Sigmoid colon (tissue), 7 donors: Measurements from ENCODE around the gene OR4M2. TPM values are rescaled to one million over a fixed set of nuclear protein-coding genes. Genes with fewer than 3 reads are reported as not detected.
"Not testable (repeated sequence)": the region's sequence is repeated elsewhere in the genome, so short reads cannot be mapped to it uniquely, and the experiment has no call there.

Experiments
- DNase-seq: peaks from one replicate; pipeline ENCODE4 v3.0.0-alpha.2; 2019
- H3K27ac ChIP-seq, 4 donors: fragments of 200-600 bp; sonication (generic); one replicate each; pipeline ENCODE4 v1.5.1; 2016 to 2019; ENCODE audit warnings: mild to moderate bottlenecking in 1 of 4
- H3K27me3 ChIP-seq, 3 donors: fragments of 200-600 bp; sonication (generic); one replicate each; pipeline ENCODE4 v1.5.1; 2019; ENCODE audit warnings: mild to moderate bottlenecking in 1 of 3
- H3K36me3 ChIP-seq, 4 donors: fragments of 200-600 bp; sonication (generic); one replicate each; pipeline ENCODE4 v1.5.1; 2016 to 2019
- H3K4me1 ChIP-seq, 4 donors: fragments of 200-600 bp; sonication (generic); one replicate each; pipeline ENCODE4 v1.5.1; 2017 to 2019
- H3K4me3 ChIP-seq, 4 donors: fragments of 200-600 bp; sonication (generic); one replicate each; pipeline ENCODE4 v1.5.1; 2017 to 2019; ENCODE audit warnings: mild to moderate bottlenecking in 2 of 4, moderate library complexity in 1 of 4
- H3K9me3 ChIP-seq, 4 donors: fragments of 200-600 bp in 3 of 4; sonication (generic) in 3 of 4; one replicate each; pipeline versions ENCODE4 v1.5.1 to v1.6.1; 2013 to 2019
- WGBS, 2 donors: extraction: QIAGEN DNeasy Blood & Tissue Kit; methylation state at CpG; one replicate each; pipeline ENCODE4 v1.1.7; 2013; 5-methylcytosine and 5-hydroxymethylcytosine counted together
- intact Hi-C: fragments of 100-400 bp; cut with DNase I; formaldehyde crosslinking; loops from one replicate; pipeline ENCODE4 v1.15.1; 2023
- polyA plus RNA-seq, 3 donors: library from polyadenylated mRNA; stranded (reverse); fragments of 200-250 nt; gene quantifications; one replicate each; pipeline ENCODE4 v1.2.3, GENCODE V29; 2013
- total RNA-seq, 4 donors: library from RNA; depleted of rRNA; stranded (reverse); fragments of >200 nt; gene quantifications; one replicate each; pipeline ENCODE4 v1.1.0, GENCODE V29; 2016
- donor health status: healthy with polysubstance abuse.
- donor health status: Bipolar disorder and iron deficiency.
- donor health status: healthy.

Gene OR4M2
- not detected for total RNA-seq
- not detected for polyA plus RNA-seq

GRCh38 chr15:22080227-22080626 lies at the start of gene OR4M2:
Gene OR4M2, plus strand, starts transcription at chr15:22080527. Its CDS starts 98 bp downstream, at chr15:22080625.
- DNase-seq, H3K27ac ChIP-seq, H3K4me1 ChIP-seq, H3K4me3 ChIP-seq, H3K36me3 ChIP-seq, intact Hi-C loops, H3K27me3 ChIP-seq, H3K9me3 ChIP-seq: not testable (repeated sequence)
- no CpG with 5 or more reads among the region's 2 CpGs for WGBS, 2 donors

- DNase-seq, H3K27me3 ChIP-seq, intact Hi-C loops, H3K36me3 ChIP-seq, H3K4me3 ChIP-seq, H3K27ac ChIP-seq, H3K4me1 ChIP-seq, H3K9me3 ChIP-seq: not testable (repeated sequence)
Observed at GRCh38 chr15:22069267-22069666, 11.1 kb upstream of the OR4M2 start.

- H3K36me3 ChIP-seq, H3K27me3 ChIP-seq, H3K9me3 ChIP-seq, intact Hi-C loops, DNase-seq, H3K4me1 ChIP-seq, H3K27ac ChIP-seq, H3K4me3 ChIP-seq: not testable (repeated sequence)
- no CpG with 5 or more reads among the region's 3 CpGs for WGBS, 2 donors
Observed at GRCh38 chr15:22081386-22081785, 1.1 kb downstream of the OR4M2 start.

- H3K4me3 ChIP-seq, DNase-seq, H3K4me1 ChIP-seq, H3K36me3 ChIP-seq, H3K27ac ChIP-seq, H3K9me3 ChIP-seq, H3K27me3 ChIP-seq, intact Hi-C loops: not testable (repeated sequence)
- 72 to 84% methylated on average over 3 of the region's 16 CpGs for WGBS, 2 donors
Observed at GRCh38 chr15:22098616-22099253, 18.4 kb downstream of the OR4M2 start.

GRCh38 chr15:22099289-22099891 lies 19.1 kb downstream of the OR4M2 start:
- H3K27me3 ChIP-seq, H3K9me3 ChIP-seq, H3K4me3 ChIP-seq, DNase-seq, H3K36me3 ChIP-seq, intact Hi-C loops, H3K4me1 ChIP-seq, H3K27ac ChIP-seq: not testable (repeated sequence)
- WGBS, 2 donors: no CpG with 5 or more reads among the region's 17 CpGs

- H3K36me3 ChIP-seq, intact Hi-C loops: not testable (repeated sequence)
- 66 to 73% methylated on average over 5 of the region's 5 CpGs for WGBS, 2 donors
Observed at GRCh38 chr15:22122033-22122432, 41.7 kb downstream of the OR4M2 start.

More at GRCh38 chr15:22122033-22122432, 41.7 kb downstream of the OR4M2 start:
- not testable (repeated sequence) for H3K27ac ChIP-seq, DNase-seq, H3K9me3 ChIP-seq, H3K4me3 ChIP-seq, H3K4me1 ChIP-seq, H3K27me3 ChIP-seq

Other genes starting within 250 kb of the OR4M2 start
- not detected for gene POTEB, start 202.8 kb upstream of the OR4M2 start, total RNA-seq
- not detected for gene POTEB, start 202.8 kb upstream of the OR4M2 start, polyA plus RNA-seq